C4-2B (cell line): ENCODE results near the gene ATP11B.

Source experiments
- CTCF ChIP-seq: fragments of 450-650 bp; conservative IDR thresholded peaks from 2 replicates; pipeline ENCODE4 v1.5.1; 2017; ENCODE audit warnings: mild to moderate bottlenecking
- ZFX ChIP-seq: fragments of 450-650 bp; IDR thresholded peaks from 2 replicates; pipeline ENCODE4 v1.6.1; 2017

- TF ChIP-seq CTCF (no peak), ZFX (no peak)
These were observed 147.0 kb downstream of the ATP11B start for GRCh38 chr3:182940266-182940808.
